ENCODE data around the gene MAP2K6.

DNA sequence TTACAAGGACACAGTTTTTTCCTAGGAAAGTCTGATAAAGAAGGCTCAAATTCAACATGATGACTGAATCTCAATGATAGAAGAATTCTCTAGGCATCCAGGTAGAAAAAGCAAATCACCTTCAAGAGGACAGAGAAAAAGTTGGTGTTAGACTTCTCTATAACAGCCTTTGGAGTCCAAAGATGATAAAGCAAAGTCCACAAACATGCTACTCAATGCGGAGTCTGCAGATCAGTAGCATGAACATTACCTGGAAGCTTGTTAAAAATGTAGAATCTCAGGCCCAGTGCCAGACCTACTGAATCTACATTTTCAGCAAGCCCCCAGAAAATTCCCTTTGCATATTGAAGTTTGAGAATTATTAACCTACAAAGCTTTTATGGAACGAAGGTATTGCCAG is 41.4 kb upstream of the MAP2K6 start:
- TF ChIP-seq, protein P1, sequence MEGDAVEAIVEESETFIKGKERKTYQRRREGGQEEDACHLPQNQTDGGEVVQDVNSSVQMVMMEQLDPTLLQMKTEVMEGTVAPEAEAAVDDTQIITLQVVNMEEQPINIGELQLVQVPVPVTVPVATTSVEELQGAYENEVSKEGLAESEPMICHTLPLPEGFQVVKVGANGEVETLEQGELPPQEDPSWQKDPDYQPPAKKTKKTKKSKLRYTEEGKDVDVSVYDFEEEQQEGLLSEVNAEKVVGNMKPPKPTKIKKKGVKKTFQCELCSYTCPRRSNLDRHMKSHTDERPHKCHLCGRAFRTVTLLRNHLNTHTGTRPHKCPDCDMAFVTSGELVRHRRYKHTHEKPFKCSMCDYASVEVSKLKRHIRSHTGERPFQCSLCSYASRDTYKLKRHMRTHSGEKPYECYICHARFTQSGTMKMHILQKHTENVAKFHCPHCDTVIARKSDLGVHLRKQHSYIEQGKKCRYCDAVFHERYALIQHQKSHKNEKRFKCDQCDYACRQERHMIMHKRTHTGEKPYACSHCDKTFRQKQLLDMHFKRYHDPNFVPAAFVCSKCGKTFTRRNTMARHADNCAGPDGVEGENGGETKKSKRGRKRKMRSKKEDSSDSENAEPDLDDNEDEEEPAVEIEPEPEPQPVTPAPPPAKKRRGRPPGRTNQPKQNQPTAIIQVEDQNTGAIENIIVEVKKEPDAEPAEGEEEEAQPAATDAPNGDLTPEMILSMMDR (IDR thresholded peaks at IDR 0.05; ENCODE audit: control extremely low read depth in 1 of 3, insufficient read depth in 1 of 3, low read depth in 1 of 3, low read length in 3 of 3): no peak
- TF ChIP-seq TEAD4 (IDR thresholded peaks at IDR 0.05; ENCODE audit: low read depth, low read length) (no peak), ZNF274 (IDR thresholded peaks at IDR 0.05; ENCODE audit: borderline replicate concordance, extremely low read depth, low read length) (no peak), JUND (IDR thresholded peaks at IDR 0.05; ENCODE audit: low read length) (no peak), BCL11A (IDR thresholded peaks at IDR 0.05; ENCODE audit: low read depth in 2 of 2, low read length in 2 of 2) (no peak), POU5F1 (IDR thresholded peaks at IDR 0.05; ENCODE audit: low read depth, low read length) (no peak), POLR2A (IDR thresholded peaks at IDR 0.05; ENCODE audit: control extremely low read depth in 1 of 2, low read depth in 2 of 2, low read length in 2 of 2) (no peak), HDAC6 (IDR thresholded peaks at IDR 0.05; ENCODE audit: low read depth, low read length) (no peak)
- TF ChIP-seq, protein P2, sequence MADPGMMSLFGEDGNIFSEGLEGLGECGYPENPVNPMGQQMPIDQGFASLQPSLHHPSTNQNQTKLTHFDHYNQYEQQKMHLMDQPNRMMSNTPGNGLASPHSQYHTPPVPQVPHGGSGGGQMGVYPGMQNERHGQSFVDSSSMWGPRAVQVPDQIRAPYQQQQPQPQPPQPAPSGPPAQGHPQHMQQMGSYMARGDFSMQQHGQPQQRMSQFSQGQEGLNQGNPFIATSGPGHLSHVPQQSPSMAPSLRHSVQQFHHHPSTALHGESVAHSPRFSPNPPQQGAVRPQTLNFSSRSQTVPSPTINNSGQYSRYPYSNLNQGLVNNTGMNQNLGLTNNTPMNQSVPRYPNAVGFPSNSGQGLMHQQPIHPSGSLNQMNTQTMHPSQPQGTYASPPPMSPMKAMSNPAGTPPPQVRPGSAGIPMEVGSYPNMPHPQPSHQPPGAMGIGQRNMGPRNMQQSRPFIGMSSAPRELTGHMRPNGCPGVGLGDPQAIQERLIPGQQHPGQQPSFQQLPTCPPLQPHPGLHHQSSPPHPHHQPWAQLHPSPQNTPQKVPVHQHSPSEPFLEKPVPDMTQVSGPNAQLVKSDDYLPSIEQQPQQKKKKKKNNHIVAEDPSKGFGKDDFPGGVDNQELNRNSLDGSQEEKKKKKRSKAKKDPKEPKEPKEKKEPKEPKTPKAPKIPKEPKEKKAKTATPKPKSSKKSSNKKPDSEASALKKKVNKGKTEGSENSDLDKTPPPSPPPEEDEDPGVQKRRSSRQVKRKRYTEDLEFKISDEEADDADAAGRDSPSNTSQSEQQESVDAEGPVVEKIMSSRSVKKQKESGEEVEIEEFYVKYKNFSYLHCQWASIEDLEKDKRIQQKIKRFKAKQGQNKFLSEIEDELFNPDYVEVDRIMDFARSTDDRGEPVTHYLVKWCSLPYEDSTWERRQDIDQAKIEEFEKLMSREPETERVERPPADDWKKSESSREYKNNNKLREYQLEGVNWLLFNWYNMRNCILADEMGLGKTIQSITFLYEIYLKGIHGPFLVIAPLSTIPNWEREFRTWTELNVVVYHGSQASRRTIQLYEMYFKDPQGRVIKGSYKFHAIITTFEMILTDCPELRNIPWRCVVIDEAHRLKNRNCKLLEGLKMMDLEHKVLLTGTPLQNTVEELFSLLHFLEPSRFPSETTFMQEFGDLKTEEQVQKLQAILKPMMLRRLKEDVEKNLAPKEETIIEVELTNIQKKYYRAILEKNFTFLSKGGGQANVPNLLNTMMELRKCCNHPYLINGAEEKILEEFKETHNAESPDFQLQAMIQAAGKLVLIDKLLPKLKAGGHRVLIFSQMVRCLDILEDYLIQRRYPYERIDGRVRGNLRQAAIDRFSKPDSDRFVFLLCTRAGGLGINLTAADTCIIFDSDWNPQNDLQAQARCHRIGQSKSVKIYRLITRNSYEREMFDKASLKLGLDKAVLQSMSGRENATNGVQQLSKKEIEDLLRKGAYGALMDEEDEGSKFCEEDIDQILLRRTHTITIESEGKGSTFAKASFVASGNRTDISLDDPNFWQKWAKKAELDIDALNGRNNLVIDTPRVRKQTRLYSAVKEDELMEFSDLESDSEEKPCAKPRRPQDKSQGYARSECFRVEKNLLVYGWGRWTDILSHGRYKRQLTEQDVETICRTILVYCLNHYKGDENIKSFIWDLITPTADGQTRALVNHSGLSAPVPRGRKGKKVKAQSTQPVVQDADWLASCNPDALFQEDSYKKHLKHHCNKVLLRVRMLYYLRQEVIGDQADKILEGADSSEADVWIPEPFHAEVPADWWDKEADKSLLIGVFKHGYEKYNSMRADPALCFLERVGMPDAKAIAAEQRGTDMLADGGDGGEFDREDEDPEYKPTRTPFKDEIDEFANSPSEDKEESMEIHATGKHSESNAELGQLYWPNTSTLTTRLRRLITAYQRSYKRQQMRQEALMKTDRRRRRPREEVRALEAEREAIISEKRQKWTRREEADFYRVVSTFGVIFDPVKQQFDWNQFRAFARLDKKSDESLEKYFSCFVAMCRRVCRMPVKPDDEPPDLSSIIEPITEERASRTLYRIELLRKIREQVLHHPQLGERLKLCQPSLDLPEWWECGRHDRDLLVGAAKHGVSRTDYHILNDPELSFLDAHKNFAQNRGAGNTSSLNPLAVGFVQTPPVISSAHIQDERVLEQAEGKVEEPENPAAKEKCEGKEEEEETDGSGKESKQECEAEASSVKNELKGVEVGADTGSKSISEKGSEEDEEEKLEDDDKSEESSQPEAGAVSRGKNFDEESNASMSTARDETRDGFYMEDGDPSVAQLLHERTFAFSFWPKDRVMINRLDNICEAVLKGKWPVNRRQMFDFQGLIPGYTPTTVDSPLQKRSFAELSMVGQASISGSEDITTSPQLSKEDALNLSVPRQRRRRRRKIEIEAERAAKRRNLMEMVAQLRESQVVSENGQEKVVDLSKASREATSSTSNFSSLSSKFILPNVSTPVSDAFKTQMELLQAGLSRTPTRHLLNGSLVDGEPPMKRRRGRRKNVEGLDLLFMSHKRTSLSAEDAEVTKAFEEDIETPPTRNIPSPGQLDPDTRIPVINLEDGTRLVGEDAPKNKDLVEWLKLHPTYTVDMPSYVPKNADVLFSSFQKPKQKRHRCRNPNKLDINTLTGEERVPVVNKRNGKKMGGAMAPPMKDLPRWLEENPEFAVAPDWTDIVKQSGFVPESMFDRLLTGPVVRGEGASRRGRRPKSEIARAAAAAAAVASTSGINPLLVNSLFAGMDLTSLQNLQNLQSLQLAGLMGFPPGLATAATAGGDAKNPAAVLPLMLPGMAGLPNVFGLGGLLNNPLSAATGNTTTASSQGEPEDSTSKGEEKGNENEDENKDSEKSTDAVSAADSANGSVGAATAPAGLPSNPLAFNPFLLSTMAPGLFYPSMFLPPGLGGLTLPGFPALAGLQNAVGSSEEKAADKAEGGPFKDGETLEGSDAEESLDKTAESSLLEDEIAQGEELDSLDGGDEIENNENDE (IDR thresholded peaks at IDR 0.05; ENCODE audit: insufficient replicate concordance, low read length): no peak

All from H1 (cell line).